Brain pericyte (primary cell): ENCODE results near the gene IP6K1.
"Not testable (repeated sequence)": the region's sequence is repeated elsewhere in the genome, so short reads cannot be mapped to it uniquely, and the experiment has no call there.

Source experiments
- DNase-seq: peaks from one replicate; pipeline ENCODE4 v3.0.0-alpha.2; 2012; ENCODE audit warnings: low read depth, low spot score

The IP6K1 gene

GRCh38 chr3:49712166-49712565 lies 74.2 kb downstream of the IP6K1 start:
- no peak for DNase-seq

GRCh38 chr3:49711489-49711888 lies 74.9 kb downstream of the IP6K1 start:
- DNase-seq, result no peak

- DNase-seq, result no peak
Observed at GRCh38 chr3:49709852-49710251, 76.5 kb downstream of the IP6K1 start.

GRCh38 chr3:49707113-49707480 lies 79.2 kb downstream of the IP6K1 start:
- DNase-seq, result no peak

GRCh38 chr3:49706456-49707112 lies 79.8 kb downstream of the IP6K1 start:
- no peak for DNase-seq

- no peak for DNase-seq
Observed at GRCh38 chr3:49705390-49705960, 80.9 kb downstream of the IP6K1 start.

GRCh38 chr3:49704629-49705028 lies 81.7 kb downstream of the IP6K1 start:
- DNase-seq, result no peak

GRCh38 chr3:49703956-49704355 lies 82.4 kb downstream of the IP6K1 start:
- DNase-seq, result no peak

- DNase-seq, result no peak
Observed at GRCh38 chr3:49703443-49703927, 82.9 kb downstream of the IP6K1 start.

- DNase-seq, result no peak
Observed at GRCh38 chr3:49702672-49703071, 83.7 kb downstream of the IP6K1 start.

- DNase-seq, result no peak
Observed at GRCh38 chr3:49701388-49702077, 84.8 kb downstream of the IP6K1 start.

GRCh38 chr3:49700453-49701128 lies 85.8 kb downstream of the IP6K1 start:
- DNase-seq, result no peak

- DNase-seq, result no peak
Observed at GRCh38 chr3:49700014-49700413, 86.3 kb downstream of the IP6K1 start.

- DNase-seq, result no peak
Observed at GRCh38 chr3:49699281-49699979, 86.9 kb downstream of the IP6K1 start.

- not testable (repeated sequence) for DNase-seq
Observed at GRCh38 chr3:49695350-49696015, 90.9 kb downstream of the IP6K1 start.

- DNase-seq, result not testable (repeated sequence)
Observed at GRCh38 chr3:49694409-49695070, 91.8 kb downstream of the IP6K1 start.

GRCh38 chr3:49691481-49691880 lies 94.9 kb downstream of the IP6K1 start:
- not testable (repeated sequence) for DNase-seq

GRCh38 chr3:49690856-49691255 lies 95.5 kb downstream of the IP6K1 start:
- not testable (repeated sequence) for DNase-seq

GRCh38 chr3:49689908-49690624 lies 96.3 kb downstream of the IP6K1 start:
- not testable (repeated sequence) for DNase-seq
